GM19351 (cell line): ENCODE results near the gene DLG2.

Source experiments
- ATAC-seq: cut with Tn5 transposase; IDR thresholded peaks from one replicate; pipeline ENCODE4 v1.9.1; 2021; ENCODE audit warnings: mild to moderate bottlenecking, moderate library complexity; ENCODE audit not compliant: unreplicated experiment

The DLG2 gene

GRCh38 chr11:85572056-85572455, 55.1 kb downstream of the DLG2 start:
- ATAC-seq: no peak

GRCh38 chr11:85569525-85569924, 57.6 kb downstream of the DLG2 start:
- no peak for ATAC-seq

- ATAC-seq: no peak
These were observed 68.7 kb downstream of the DLG2 start for GRCh38 chr11:85558411-85558810.

- ATAC-seq: no peak
These were observed 75.3 kb downstream of the DLG2 start for GRCh38 chr11:85551881-85552280.

GRCh38 chr11:85541683-85542082, 85.5 kb downstream of the DLG2 start:
- ATAC-seq: no peak

GRCh38 chr11:85540635-85541205, 86.4 kb downstream of the DLG2 start:
- no peak for ATAC-seq

- ATAC-seq: no peak
These were observed 87.0 kb downstream of the DLG2 start for GRCh38 chr11:85540181-85540580.

- ATAC-seq: no peak
These were observed 87.4 kb downstream of the DLG2 start for GRCh38 chr11:85539740-85540139.

GRCh38 chr11:85539029-85539689, 88.0 kb downstream of the DLG2 start:
- ATAC-seq: no peak

- ATAC-seq: no peak
These were observed 90.7 kb downstream of the DLG2 start for GRCh38 chr11:85536438-85536837.

GRCh38 chr11:85534806-85535205, 92.3 kb downstream of the DLG2 start:
- no peak for ATAC-seq

- ATAC-seq: no peak
These were observed 95.8 kb downstream of the DLG2 start for GRCh38 chr11:85531191-85531897.

- no peak for ATAC-seq
These were observed 96.5 kb downstream of the DLG2 start for GRCh38 chr11:85530634-85531033.

GRCh38 chr11:85526564-85526963, 100.6 kb downstream of the DLG2 start:
- ATAC-seq: no peak

- ATAC-seq: no peak
These were observed 101.5 kb downstream of the DLG2 start for GRCh38 chr11:85525686-85526085.

- ATAC-seq: no peak
These were observed 109.9 kb downstream of the DLG2 start for GRCh38 chr11:85517272-85517671.

GRCh38 chr11:85495918-85496317, 131.2 kb downstream of the DLG2 start:
- ATAC-seq: no peak

- no peak for ATAC-seq
These were observed 132.7 kb downstream of the DLG2 start for GRCh38 chr11:85494396-85494795.

- ATAC-seq: no peak
These were observed 141.2 kb downstream of the DLG2 start for GRCh38 chr11:85485902-85486301.

- ATAC-seq: no peak
These were observed 143.3 kb downstream of the DLG2 start for GRCh38 chr11:85483861-85484260.

GRCh38 chr11:85481862-85482261, 145.3 kb downstream of the DLG2 start:
- ATAC-seq: no peak
